HG03095 (cell line): ENCODE results near the gene SRMS.

ENCODE experiments used
- ATAC-seq: cut with Tn5 transposase; IDR thresholded peaks from one replicate; pipeline ENCODE4 v1.9.1; 2021; ENCODE audit warnings: moderate library complexity; ENCODE audit not compliant: unreplicated experiment

SRMS gene

DNA sequence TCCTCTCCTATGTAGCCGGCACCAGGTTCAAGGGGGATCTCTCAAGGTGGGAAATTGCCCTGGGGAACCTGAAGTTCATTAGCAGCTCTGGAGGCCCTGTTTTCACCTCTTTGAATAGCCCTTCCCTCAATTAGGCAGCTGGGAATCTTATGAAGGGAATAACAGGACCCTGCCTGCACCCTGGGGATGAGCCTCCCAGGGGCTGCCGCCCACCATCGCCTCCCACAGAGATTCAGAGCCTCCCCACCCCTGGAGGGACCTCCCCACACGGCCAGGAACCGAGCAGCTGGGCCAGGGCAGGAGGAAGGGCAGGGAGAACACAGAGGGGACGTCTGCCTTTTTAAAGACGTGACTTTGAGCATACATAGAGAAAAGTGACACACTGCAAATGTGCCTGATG, 44.0 kb downstream of the SRMS start:
- ATAC-seq = no peak

DNA sequence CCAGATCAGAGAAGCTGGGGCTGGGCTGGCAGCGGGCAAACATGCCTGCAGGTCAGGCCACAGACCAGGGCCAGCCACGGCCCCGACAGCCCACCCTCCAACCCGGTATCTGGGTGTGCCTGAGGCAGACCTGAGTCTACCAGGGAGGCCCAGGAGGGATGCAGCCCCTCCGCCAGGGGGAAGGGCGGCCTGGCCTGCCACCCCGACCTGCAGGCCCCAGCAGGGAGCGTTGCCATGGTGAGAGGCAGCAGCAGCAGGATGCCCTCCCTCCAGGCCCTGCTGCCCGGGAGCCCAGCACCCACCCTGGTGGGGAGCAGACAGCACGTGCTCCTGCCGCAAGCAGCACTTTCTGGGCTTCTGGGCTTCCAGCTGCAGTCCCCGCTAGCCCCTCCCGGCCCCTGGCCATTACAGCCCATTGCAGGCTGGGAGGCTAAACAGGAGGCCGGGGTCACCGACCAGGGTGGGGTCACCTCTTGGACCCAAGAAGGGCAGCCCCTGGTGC, 44.8 kb downstream of the SRMS start:
- no peak for ATAC-seq

GRCh38 chr20:63501818-63502670, 45.5 kb downstream of the SRMS start:
- no peak for ATAC-seq

DNA sequence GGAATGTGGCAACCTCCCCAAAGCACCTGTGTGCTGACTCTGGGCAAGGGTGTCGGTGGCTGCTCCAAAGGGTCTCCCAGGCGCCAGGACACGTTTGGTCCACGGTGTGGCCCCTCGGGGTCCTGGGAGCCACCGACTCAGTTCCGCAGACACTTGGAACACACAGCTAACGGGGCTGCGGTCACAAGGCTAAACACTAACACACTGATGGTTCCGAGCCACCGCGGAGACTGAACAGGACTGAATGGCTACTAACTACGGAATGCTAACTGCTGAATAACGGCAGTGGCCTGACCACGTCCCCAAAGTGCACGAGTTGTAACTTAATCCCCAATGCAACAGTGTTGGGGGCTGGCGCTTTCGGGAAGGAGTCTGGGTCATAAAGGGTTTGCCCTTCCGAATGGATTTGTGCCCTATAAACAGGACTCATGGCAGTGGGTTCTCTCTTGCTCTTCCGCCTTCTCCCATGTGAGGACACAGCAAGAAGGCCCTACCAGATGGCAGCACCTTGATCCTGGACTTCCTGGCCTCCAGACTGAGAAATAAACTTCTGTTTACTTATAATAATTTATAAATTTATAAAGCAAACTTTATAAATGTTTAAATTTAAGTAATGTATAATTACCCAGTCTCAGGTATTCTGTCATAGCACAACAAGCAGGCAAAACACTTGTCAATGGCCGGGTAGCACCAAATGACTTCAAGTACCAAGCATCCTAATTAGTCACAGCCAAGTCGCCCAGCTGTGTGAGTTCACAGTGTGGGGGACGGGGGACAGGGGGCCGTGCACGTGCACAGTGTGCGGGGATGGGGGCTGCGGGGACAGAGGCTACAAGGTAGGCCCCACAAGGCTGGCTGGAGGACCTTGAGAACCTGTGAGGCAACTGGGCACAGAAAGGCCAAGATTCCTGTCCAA, 46.4 kb downstream of the SRMS start:
- ATAC-seq = no peak

GRCh38 chr20:63500151-63500901, 47.2 kb downstream of the SRMS start:
- no peak for ATAC-seq

GRCh38 chr20:63499338-63499969, 48.1 kb downstream of the SRMS start:
- ATAC-seq = no peak

GRCh38 chr20:63498960-63499337, 48.6 kb downstream of the SRMS start, which contains the start of gene EEF1A2:
EEF1A2 (minus strand) TSS chr20:63499083; CDS start chr20:63497763, 1,320 bp downstream.
- ATAC-seq = no peak

DNA sequence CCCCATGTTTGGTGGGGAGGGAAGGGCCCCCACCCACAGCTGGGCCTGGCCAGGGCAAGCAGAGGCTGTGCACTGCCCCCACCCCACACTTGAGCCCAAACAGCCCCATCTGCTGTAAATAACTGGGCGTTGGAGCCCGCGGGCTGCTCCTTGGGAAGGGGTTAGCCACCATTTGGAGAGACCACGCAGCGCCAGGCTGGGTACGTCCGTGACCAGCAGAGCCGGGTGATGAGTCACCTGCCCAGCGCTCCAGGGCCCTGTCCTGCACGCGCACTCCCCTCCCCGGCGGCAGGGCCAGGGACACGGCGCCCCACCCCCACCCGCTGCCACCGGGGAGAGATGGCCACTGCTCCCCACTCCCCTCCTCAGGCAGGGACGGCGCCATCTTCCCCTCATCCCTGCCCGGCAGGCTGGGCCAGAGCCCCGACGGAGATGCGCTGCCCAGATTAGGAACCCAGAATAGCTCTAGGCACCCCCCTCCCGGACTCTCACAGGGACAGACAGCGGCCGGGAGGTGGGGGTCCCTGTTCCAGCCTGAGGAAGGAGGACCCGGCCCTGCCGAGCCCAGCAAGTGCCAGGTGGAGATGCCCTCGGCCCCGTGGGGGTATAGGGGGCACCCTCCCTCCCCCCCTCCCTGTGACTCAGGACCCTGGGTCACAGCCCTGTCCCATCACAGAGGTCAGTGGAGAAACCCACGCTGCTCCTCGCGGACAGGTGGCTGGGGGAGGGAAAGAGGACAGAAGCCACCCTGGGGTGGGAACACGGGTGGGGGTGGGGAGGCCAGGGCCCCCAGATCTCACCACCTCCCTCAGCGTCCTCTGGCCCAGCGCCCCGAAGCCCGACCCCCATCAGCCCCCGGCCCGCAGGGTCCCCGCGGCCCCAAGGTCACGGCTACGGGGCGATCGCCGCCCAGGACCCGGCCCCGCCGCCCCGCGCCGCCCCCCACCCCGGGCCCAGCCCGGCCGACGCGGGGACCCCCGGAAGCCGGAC, 49.3 kb downstream of the SRMS start:
- no peak for ATAC-seq

DNA sequence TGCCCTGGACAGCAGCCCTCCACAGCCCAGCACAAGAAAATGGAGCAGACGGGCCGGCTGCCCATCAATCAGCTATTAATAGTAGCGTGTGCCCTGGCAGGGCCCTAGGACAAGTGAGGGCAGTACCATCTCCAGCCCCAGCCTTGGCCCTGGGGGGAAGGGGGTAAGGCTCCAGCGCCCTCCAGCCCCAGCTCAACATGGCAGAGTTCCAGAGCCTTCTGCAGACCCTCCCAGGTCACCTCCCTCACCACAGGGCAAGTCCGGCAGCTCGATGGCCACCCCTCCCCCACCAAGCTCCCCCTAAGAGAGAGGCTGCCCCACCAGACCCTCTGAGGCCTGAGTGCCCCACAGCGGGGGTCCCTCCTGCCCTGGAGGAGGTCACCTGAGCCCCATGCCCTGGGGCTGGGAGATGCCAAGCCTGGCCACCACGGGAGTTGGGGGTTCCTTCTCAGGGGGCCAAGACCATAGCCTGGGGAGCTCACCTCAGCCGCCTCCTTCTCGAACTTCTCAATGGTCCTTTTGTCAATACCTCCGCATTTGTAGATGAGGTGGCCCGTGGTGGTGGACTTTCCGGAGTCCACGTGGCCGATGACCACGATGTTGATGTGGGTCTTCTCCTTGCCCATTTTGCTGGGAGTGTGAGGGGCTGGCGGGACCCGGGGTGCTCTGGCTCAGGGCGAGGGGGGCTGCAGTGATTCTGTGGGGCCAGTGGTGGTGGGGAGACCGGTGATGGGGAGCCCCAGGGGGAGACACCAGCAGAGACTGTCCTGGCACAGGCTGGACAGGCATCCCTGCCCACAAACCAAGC, 50.2 kb downstream of the SRMS start:
- no peak for ATAC-seq

DNA sequence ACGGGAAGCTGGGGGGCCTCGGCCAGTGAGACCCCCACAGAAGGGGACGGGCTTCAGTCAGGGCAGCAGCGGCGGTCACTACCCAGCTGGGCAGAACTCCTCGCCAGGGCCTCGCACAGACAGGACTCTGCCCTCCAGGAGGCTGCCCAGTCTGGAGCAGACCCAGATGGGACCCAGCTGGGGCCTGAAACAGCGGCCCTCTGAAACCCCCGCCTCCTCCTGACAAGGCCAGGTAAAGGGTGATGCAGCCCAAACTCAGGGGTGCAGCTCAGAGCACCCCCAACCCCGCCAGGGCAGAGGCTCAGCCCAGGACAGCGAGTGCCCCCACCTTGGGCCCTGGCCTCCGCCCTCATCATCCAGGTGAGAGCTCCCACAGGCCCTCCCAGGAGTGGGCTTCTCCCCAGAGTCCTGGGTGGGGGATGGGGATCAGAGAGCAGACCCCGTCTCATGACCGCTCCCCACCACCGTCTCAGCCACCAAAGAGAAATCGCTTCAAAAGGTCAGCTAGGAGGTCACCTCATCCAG, 50.9 kb downstream of the SRMS start:
- no peak for ATAC-seq

- ATAC-seq = no peak
These were observed 51.6 kb downstream of the SRMS start for GRCh38 chr20:63495741-63496595.

- no peak for ATAC-seq
These were observed 52.3 kb downstream of the SRMS start for GRCh38 chr20:63495167-63495720.

DNA sequence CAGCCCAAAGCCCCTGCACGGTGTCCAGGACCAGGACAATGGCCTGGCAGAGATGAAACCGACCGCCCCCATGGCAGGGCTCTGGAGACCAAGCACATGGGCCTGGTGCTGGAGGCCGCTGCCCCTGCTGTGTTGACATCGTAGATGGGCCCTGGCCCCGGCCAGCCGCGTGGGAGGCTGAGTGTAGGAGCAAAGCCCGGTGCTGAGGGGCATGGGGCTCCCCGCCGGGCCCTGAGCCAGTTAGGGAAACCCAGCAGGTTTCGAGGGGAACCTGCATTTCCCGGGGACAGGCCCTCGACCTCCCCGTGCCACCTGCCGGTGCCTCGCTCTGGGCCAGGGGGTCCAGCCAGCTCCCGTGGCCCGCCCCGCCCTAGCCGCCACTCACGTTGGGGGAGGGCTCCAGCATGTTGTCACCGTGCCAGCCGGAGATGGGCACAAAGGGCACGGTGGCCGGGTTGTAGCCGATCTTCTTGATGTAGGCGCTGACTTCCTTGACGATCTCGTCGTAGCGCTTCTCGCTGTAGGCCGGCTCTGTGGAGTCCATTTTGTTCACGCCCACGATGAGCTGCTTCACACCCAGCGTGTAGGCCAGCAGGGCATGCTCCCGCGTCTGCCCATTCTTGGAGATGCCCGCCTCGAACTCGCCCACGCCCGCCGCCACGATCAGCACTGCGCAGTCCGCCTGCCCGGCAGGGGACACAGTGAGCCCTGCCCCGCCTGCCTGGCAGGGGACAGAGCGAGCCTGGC, 53.0 kb downstream of the SRMS start:
- no peak for ATAC-seq

DNA sequence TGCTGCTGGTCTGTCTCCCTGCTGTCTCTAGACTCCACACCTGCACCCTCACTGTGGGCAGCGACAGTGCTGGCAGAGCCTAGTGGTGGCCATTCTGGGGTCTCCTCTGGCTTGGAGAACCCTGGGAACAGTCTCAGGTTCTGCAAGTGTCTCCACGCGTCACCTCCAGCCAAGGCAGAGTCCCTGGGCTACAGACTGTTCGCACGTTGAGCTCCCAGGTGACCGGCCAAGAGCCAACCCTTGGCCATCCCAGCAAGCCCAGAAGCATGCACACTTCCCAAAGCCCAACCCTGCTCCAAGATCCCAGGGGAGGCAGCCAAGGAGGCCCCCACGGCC, 53.5 kb downstream of the SRMS start:
- no peak for ATAC-seq

- no peak for ATAC-seq
These were observed 54.0 kb downstream of the SRMS start for GRCh38 chr20:63493563-63494020.

DNA sequence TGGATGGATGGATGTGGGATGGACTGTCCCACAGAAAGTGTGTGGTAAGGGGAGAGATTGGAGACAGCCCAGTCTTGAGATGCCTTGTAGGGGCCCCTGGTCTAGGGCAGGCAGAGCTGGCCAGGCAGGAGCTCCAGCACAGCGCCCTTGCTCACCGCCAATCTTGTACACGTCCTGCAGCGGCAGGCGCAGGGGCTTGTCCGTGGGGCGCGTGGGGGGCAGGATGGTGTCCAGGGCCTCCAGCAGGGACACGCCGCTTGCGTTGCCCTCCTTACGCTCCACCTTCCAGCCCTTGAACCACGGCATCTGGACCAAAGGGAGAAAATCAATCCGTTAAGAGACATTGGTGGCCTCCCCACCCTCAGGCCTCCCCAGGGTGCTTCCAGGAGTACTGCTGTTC, 54.6 kb downstream of the SRMS start:
- ATAC-seq = no peak
